ENCODE results near the gene ARL1. TPM values are rescaled to one million over a fixed set of nuclear protein-coding genes. Genes with fewer than 3 reads are reported as not detected.
"Not testable (repeated sequence)": the region's sequence is repeated elsewhere in the genome, so short reads cannot be mapped to it uniquely, and the experiment has no call there.

ARL1 gene
- total RNA-seq, 1 experiment from 2014 or later: 76.0 TPM

DNA sequence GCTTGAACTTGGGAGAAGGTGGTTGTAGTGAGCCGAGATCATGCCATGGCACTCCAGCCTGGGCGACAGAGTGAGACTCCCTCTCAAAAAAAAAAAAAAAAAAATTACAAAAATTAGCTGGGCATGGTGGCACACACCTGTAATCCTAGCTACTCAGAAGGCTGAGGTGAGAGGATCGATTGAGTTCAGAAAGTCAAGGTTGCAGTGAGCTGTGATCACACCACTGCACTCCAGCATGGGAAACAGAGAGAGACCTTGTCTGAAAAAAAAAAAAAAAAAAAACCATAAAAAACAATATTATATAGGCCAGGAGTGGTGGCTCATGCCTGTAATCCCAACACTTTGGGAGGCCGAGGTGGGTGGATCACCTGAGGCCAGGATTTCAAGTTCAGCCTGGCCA lies 14.5 kb upstream of the ARL1 start:
- H3K36me3 ChIP-seq (ENCODE audit: control insufficient read depth in 1 of 2, insufficient read depth in 2 of 2, low read length in 2 of 2); intact Hi-C loops (cut with micrococcal nuclease); H3K9me3 ChIP-seq (ENCODE audit: control insufficient read depth in 1 of 2, insufficient read depth in 1 of 2, low read depth in 1 of 2, low read length in 2 of 2); H3K79me2 ChIP-seq (ENCODE audit: insufficient read depth, low read length); H3K27ac ChIP-seq (ENCODE audit: low read depth, low read length); H3K4me3 ChIP-seq (replicated peaks in 1 of 2; ENCODE audit: low read depth in 1 of 2, low read length in 2 of 2); DNase-seq (ENCODE audit: low read depth, low spot score); CTCF ChIA-PET; H2AFZ ChIP-seq (ENCODE audit: low read depth, low read length, poor library complexity, severe bottlenecking); H3K9me2 ChIP-seq (ENCODE audit: insufficient read depth); ATAC-seq; POLR2A ChIA-PET; H3K4me1 ChIP-seq (ENCODE audit: control insufficient read depth in 1 of 2, insufficient read depth in 2 of 2, low read length in 2 of 2); BruUV-seq (replicated peaks); H4K20me1 ChIP-seq (ENCODE audit: insufficient read depth); H3K9ac ChIP-seq (ENCODE audit: low read length); H3K4me2 ChIP-seq (ENCODE audit: low read length); RAD21 ChIA-PET (ENCODE audit: low non-redundant PET in 1 of 2, low total read pairs in 2 of 2, uncharacterized antibody in 2 of 2, unreplicated experiment in 2 of 2); H3K27me3 ChIP-seq (ENCODE audit: insufficient read depth, low read length): not testable (repeated sequence)

GRCh38 chr12:101415228-101415627 lies 7.7 kb upstream of the ARL1 start:
- POLR2A ChIA-PET: no interaction called here
- Histone ChIP-seq H3K4me2 (ENCODE audit: low read length) (no peak overlapping the region), H3K9me2 (ENCODE audit: insufficient read depth) (no peaks in the 10 kb centered on the region), H3K79me2 (ENCODE audit: insufficient read depth, low read length) (no peaks in the 10 kb centered on the region), H2AFZ (ENCODE audit: low read depth, low read length, poor library complexity, severe bottlenecking) (no peak overlapping the region), H3K4me3 (replicated peaks in 1 of 2; ENCODE audit: low read depth in 1 of 2, low read length in 2 of 2) (no peak overlapping the region), H3K27ac (ENCODE audit: low read depth, low read length) (no peak overlapping the region), H3K36me3 (ENCODE audit: control insufficient read depth in 1 of 2, insufficient read depth in 2 of 2, low read length in 2 of 2) (no peaks in the 10 kb centered on the region), H4K20me1 (ENCODE audit: insufficient read depth) (no peaks in the 10 kb centered on the region), H3K4me1 (ENCODE audit: control insufficient read depth in 1 of 2, insufficient read depth in 2 of 2, low read length in 2 of 2) (peaks cover 9 to 14% of the 10 kb centered on the region in 2 experiments), H3K9me3 (ENCODE audit: control insufficient read depth in 1 of 2, insufficient read depth in 1 of 2, low read depth in 1 of 2, low read length in 2 of 2) (no peaks in the 10 kb centered on the region), H3K9ac (ENCODE audit: low read length) (no peak overlapping the region), H3K27me3 (ENCODE audit: insufficient read depth, low read length) (no peaks in the 10 kb centered on the region)
- no TSS peak for BruUV-seq (replicated peaks)
- TF ChIP-seq EZH2phosphoT487 (IDR thresholded peaks at IDR 0.05; ENCODE audit: borderline replicate concordance) (no peak), CTCF (IDR thresholded peaks at IDR 0.05 in 2 of 3, conservative IDR thresholded peaks at IDR 0.05 in 1 of 3; ENCODE audit: borderline replicate concordance in 1 of 3, insufficient read depth in 1 of 3, low read depth in 2 of 3, low read length in 2 of 3) (no peak), POLR2A (IDR thresholded peaks at IDR 0.05; ENCODE audit: borderline replicate concordance, extremely low read depth, insufficient read depth, insufficient read length) (no peak), SIN3A (IDR thresholded peaks at IDR 0.05; ENCODE audit: low read depth) (no peak), CBX3 (IDR thresholded peaks at IDR 0.05; ENCODE audit: low read depth) (no peak), ZNF274 (IDR thresholded peaks at IDR 0.05; ENCODE audit: low read depth, low read length) (no peak), EZH2 (IDR thresholded peaks at IDR 0.05) (no peak)
- TF ChIP-seq, protein P1, sequence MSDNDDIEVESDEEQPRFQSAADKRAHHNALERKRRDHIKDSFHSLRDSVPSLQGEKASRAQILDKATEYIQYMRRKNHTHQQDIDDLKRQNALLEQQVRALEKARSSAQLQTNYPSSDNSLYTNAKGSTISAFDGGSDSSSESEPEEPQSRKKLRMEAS (IDR thresholded peaks at IDR 0.05): no peak
- TF ChIP-seq, protein P2, sequence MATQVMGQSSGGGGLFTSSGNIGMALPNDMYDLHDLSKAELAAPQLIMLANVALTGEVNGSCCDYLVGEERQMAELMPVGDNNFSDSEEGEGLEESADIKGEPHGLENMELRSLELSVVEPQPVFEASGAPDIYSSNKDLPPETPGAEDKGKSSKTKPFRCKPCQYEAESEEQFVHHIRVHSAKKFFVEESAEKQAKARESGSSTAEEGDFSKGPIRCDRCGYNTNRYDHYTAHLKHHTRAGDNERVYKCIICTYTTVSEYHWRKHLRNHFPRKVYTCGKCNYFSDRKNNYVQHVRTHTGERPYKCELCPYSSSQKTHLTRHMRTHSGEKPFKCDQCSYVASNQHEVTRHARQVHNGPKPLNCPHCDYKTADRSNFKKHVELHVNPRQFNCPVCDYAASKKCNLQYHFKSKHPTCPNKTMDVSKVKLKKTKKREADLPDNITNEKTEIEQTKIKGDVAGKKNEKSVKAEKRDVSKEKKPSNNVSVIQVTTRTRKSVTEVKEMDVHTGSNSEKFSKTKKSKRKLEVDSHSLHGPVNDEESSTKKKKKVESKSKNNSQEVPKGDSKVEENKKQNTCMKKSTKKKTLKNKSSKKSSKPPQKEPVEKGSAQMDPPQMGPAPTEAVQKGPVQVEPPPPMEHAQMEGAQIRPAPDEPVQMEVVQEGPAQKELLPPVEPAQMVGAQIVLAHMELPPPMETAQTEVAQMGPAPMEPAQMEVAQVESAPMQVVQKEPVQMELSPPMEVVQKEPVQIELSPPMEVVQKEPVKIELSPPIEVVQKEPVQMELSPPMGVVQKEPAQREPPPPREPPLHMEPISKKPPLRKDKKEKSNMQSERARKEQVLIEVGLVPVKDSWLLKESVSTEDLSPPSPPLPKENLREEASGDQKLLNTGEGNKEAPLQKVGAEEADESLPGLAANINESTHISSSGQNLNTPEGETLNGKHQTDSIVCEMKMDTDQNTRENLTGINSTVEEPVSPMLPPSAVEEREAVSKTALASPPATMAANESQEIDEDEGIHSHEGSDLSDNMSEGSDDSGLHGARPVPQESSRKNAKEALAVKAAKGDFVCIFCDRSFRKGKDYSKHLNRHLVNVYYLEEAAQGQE (IDR thresholded peaks at IDR 0.05; ENCODE audit: low read depth): no peak
- CTCF ChIA-PET: interaction anchor here (0.8 to 1.2 kb wide), 7 partner anchors 341 to 425 kb away, joined by 3 to 11 read pairs (median 4); no protein-coding TSS in a partner anchor
- ATAC-seq (no peak), DNase-seq (ENCODE audit: low read depth, low spot score) (no peak)
- RAD21 ChIA-PET (ENCODE audit: low non-redundant PET in 1 of 2, low total read pairs in 2 of 2, uncharacterized antibody in 2 of 2, unreplicated experiment in 2 of 2): interaction anchor here in 1 of 2 experiments (0.9 kb wide), 1 partner anchor 425 kb away, joined by 3 read pairs; no protein-coding TSS in a partner anchor
- intact Hi-C loops (cut with micrococcal nuclease): loop anchor here (2.0 to 10.0 kb wide), 4 partner anchors 416 to 1460 kb away; partner anchors contain the start of gene GNPTAB
